Osteoblast (primary cell): ENCODE results near the gene TNNC2. TPM values are rescaled to one million over a fixed set of nuclear protein-coding genes. Genes with fewer than 3 reads are reported as not detected.

Experiments
- DNase-seq: peaks from one replicate; pipeline ENCODE4 v3.0.0; 2011; ENCODE audit warnings: low spot score, mixed read lengths; ENCODE audit not compliant: insufficient read length; ENCODE audit errors: missing footprints
- H2AFZ ChIP-seq: 2 replicates; pipeline ENCODE4 v1.6.0; 2011; ENCODE audit warnings: mild to moderate bottlenecking, low read length
- H3K27ac ChIP-seq: 2 replicates; pipeline ENCODE4 v1.5.1; 2011; ENCODE audit warnings: mild to moderate bottlenecking, low read depth, low read length, moderate library complexity
- H3K27me3 ChIP-seq: 2 replicates; pipeline ENCODE4 v1.6.0; 2012; ENCODE audit warnings: mild to moderate bottlenecking, control low read depth, inconsistent platforms, low read length, moderate library complexity; ENCODE audit not compliant: insufficient read depth
- H3K36me3 ChIP-seq: 2 replicates; pipeline ENCODE4 v1.5.1; 2011; ENCODE audit warnings: mild to moderate bottlenecking, low read length, control low read depth, moderate library complexity; ENCODE audit not compliant: insufficient read depth
- H3K4me1 ChIP-seq: 2 replicates; pipeline ENCODE4 v1.5.1; 2011; ENCODE audit warnings: mild to moderate bottlenecking, low read length, control low read depth, moderate library complexity; ENCODE audit not compliant: insufficient read depth
- H3K4me2 ChIP-seq: 2 replicates; pipeline ENCODE4 v1.6.0; 2011; ENCODE audit warnings: mild to moderate bottlenecking, low read length; ENCODE audit not compliant: insufficient read depth
- H3K4me3 ChIP-seq: fragments of 200-600 bp; sonication (generic); 3 replicates; pipeline ENCODE4 v1.5.1; 2012; ENCODE audit warnings: mild to moderate bottlenecking, low read length, inconsistent platforms; ENCODE audit not compliant: insufficient read depth
- H3K79me2 ChIP-seq: 2 replicates; pipeline ENCODE4 v1.6.0; 2012; ENCODE audit warnings: mild to moderate bottlenecking, low read length, control low read depth, inconsistent platforms; ENCODE audit not compliant: insufficient read depth
- H3K9me3 ChIP-seq: 2 replicates; pipeline ENCODE4 v1.5.1; 2011; ENCODE audit warnings: low read depth, low read length, control low read depth
- H4K20me1 ChIP-seq: 2 replicates; pipeline ENCODE4 v1.6.0; 2012; ENCODE audit warnings: mild to moderate bottlenecking, low read length, control low read depth; ENCODE audit not compliant: insufficient read depth
- CTCF ChIP-seq: IDR thresholded peaks from 2 replicates; pipeline ENCODE4 v1.5.1; 2011; ENCODE audit warnings: mild to moderate bottlenecking, low read depth, low read length, moderate library complexity; ENCODE audit errors: extremely low read depth
- total RNA-seq: library from RNA; depleted of rRNA; stranded (reverse); fragments of >200 nt; gene quantifications from 2 replicates; pipeline ENCODE4 v1.2.3, GENCODE V29; 2012

The TNNC2 gene
- total RNA-seq, 1 donor: 0.36 TPM

- H3K4me2 ChIP-seq: no peak overlapping the region
- H2AFZ ChIP-seq: no peak overlapping the region
- TF ChIP-seq CTCF: no peak
- no peak for DNase-seq
- no peaks in the 10 kb centered on the region for H3K9me3 ChIP-seq
- H3K4me3 ChIP-seq: no peak overlapping the region
- H4K20me1 ChIP-seq: peaks cover 4% of the 10 kb centered on the region
- H3K4me1 ChIP-seq: peaks cover 27% of the 10 kb centered on the region
- no peaks in the 10 kb centered on the region for H3K36me3 ChIP-seq
- no peak overlapping the region for H3K27ac ChIP-seq
- H3K79me2 ChIP-seq: peaks cover 25% of the 10 kb centered on the region
- H3K27me3 ChIP-seq: no peaks in the 10 kb centered on the region
These were observed 32.8 kb upstream of the TNNC2 start for GRCh38 chr20:45859916-45860315.

- H3K4me3 ChIP-seq: peak overlapping the region; percentile 86
- peaks cover 27% of the 10 kb centered on the region for H3K4me1 ChIP-seq
- H3K9me3 ChIP-seq: no peaks in the 10 kb centered on the region
- peaks cover 6% of the 10 kb centered on the region for H3K36me3 ChIP-seq
- peak overlapping the region; percentile 95 for H2AFZ ChIP-seq
- DNase-seq: no peak
- TF ChIP-seq CTCF: no peak
- H4K20me1 ChIP-seq: peaks cover 7% of the 10 kb centered on the region
- H3K4me2 ChIP-seq: peak overlapping the region; percentile 99
- no peaks in the 10 kb centered on the region for H3K27me3 ChIP-seq
- peak overlapping the region; percentile 62 for H3K27ac ChIP-seq
- peaks cover 35% of the 10 kb centered on the region for H3K79me2 ChIP-seq
These were observed 30.7 kb upstream of the TNNC2 start for GRCh38 chr20:45857882-45858216.

- Histone ChIP-seq H3K27me3 (no peaks in the 10 kb centered on the region), H2AFZ (peak within 1 kb of the TSS; percentile 95), H3K27ac (peak within 1 kb of the TSS; percentile 63), H3K79me2 (peaks cover 35% of the 10 kb centered on the region), H4K20me1 (peaks cover 7% of the 10 kb centered on the region), H3K4me3 (peak within 1 kb of the TSS; percentile 86), H3K4me1 (peaks cover 27% of the 10 kb centered on the region), H3K4me2 (peak within 1 kb of the TSS; percentile 99), H3K9me3 (no peaks in the 10 kb centered on the region), H3K36me3 (peaks cover 8% of the 10 kb centered on the region)
- TF ChIP-seq CTCF: no peak
- peak; percentile 100 for DNase-seq
These were observed 30.2 kb upstream of the TNNC2 start, which contains the start of the genes ACOT8 and ZSWIM3 for GRCh38 chr20:45857114-45857881. TSS of gene ACOT8 (minus strand) at chr20:45857392. CDS start at chr20:45857315, 77 bp downstream. TSS of gene ZSWIM3 (plus strand) at chr20:45857614. CDS start at chr20:45857826, 212 bp downstream.

GRCh38 chr20:45853484-45853883 lies 26.4 kb upstream of the TNNC2 start:
- H3K27me3 ChIP-seq: no peaks in the 10 kb centered on the region
- H3K4me3 ChIP-seq: no peak overlapping the region
- peaks cover 37% of the 10 kb centered on the region for H3K79me2 ChIP-seq
- no peak overlapping the region for H3K4me2 ChIP-seq
- peaks cover 19% of the 10 kb centered on the region for H3K4me1 ChIP-seq
- peaks cover 12% of the 10 kb centered on the region for H3K36me3 ChIP-seq
- TF ChIP-seq CTCF: no peak
- no peaks in the 10 kb centered on the region for H3K9me3 ChIP-seq
- no peak for DNase-seq
- H4K20me1 ChIP-seq: peaks cover 11% of the 10 kb centered on the region
- H2AFZ ChIP-seq: no peak overlapping the region
- H3K27ac ChIP-seq: no peak overlapping the region
